ENCODE measurements around the gene ADARB2. TPM values are rescaled to one million over a fixed set of nuclear protein-coding genes. Genes with fewer than 3 reads are reported as not detected.
A peak's percentile ranks its signal among the peaks of the same experiment; 100 is the strongest.

The ADARB2 gene
- total and polyA plus RNA-seq, 10 of the 15 experiments (the other 5 are each of a cell fraction or from before 2014, with no cell fraction given) = 0.02 to 4.1 (median 0.76) TPM

DNA sequence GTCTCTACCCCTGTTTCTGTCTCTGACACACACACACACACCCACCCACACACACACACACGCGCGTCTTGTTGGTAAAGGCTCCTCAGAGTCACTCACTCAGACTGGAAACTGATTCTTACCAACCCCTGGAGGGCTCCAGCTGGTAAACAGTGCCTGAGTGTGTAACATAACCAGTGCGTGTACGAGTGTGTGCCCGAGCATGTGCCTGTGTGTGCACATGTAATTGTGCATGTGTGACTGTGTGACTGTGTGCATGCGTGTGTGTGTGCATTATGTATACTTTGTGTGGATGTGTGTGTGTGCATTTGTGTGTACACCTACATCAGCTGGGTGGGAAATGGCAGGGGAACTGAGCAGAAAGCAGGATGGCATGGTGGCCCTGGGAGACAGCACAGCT is 364.0 kb downstream of the ADARB2 start:
- FAIRE-seq (no peak), DNase-seq (ENCODE audit: low read depth, low spot score) (no peak), ATAC-seq (no peak)
- no peaks in the 10 kb centered on the region for H3K4me1 ChIP-seq (ENCODE audit: control insufficient read depth, insufficient read depth, low read length)
- WGBS (ENCODE audit: insufficient coverage, insufficient replicate concordance, low lambda C conversion rate, missing lambda C conversion rate) = 54% methylated on average over 7 of the region's 7 CpGs
- CTCF ChIA-PET = no interaction called here
- TF ChIP-seq RB1 (IDR thresholded peaks at IDR 0.05; ENCODE audit: borderline replicate concordance) (no peak), NFXL1 (IDR thresholded peaks at IDR 0.05; ENCODE audit: borderline replicate concordance) (no peak), GABPA (IDR thresholded peaks at IDR 0.05; ENCODE audit: low read depth) (no peak), PAX8 (IDR thresholded peaks at IDR 0.05) (no peak), MTA2 (IDR thresholded peaks at IDR 0.05; ENCODE audit: low read depth) (no peak), KDM1A (IDR thresholded peaks at IDR 0.05; ENCODE audit: borderline replicate concordance) (no peak), DPF2 (IDR thresholded peaks at IDR 0.05) (no peak), POLR2A (IDR thresholded peaks at IDR 0.05; ENCODE audit: low read depth, low read length) (no peak), EP300 (IDR thresholded peaks at IDR 0.05; ENCODE audit: borderline replicate concordance in 1 of 2, control insufficient read depth in 1 of 2, low read depth in 2 of 2, low read length in 2 of 2) (no peak), ZNF274 (IDR thresholded peaks at IDR 0.05; ENCODE audit: insufficient read depth, insufficient read length) (no peak)
- H3K36me3 ChIP-seq (ENCODE audit: control insufficient read depth in 2 of 2, insufficient read depth in 2 of 2, low read length in 1 of 2) = no peaks in the 10 kb centered on the region
- no peaks in the 10 kb centered on the region for H3K79me2 ChIP-seq (ENCODE audit: control insufficient read depth, insufficient read depth, low read length)
- no peak overlapping the region for H3K9ac ChIP-seq (ENCODE audit: control insufficient read depth, insufficient read depth, low read length)
- H3K27ac ChIP-seq (ENCODE audit: control insufficient read depth, insufficient read depth) = no peak overlapping the region
- SMC1A ChIA-PET (ENCODE audit: uncharacterized antibody, unreplicated experiment) = interaction anchor here (1.5 kb wide), 1 partner anchor 16 kb away, joined by 3 read pairs; no protein-coding TSS in a partner anchor
- H4K20me1 ChIP-seq (ENCODE audit: control insufficient read depth, insufficient read depth) = no peaks in the 10 kb centered on the region
- in situ Hi-C loops (cut with MboI) = no loop called here
- no peak overlapping the region for H3K4me2 ChIP-seq (ENCODE audit: control insufficient read depth, insufficient read depth)
- no peaks in the 10 kb centered on the region for H3K9me3 ChIP-seq (replicated peaks; ENCODE audit: control insufficient read depth, insufficient read depth, low read length)
- no peaks in the 10 kb centered on the region for H3K27me3 ChIP-seq (replicated peaks in 1 of 2; ENCODE audit: control insufficient read depth in 2 of 2, insufficient read depth in 2 of 2, low read length in 1 of 2)
- no peak overlapping the region for H2AFZ ChIP-seq (ENCODE audit: control insufficient read depth, low read depth, low read length)
- intact Hi-C loops (cut with micrococcal nuclease; ENCODE audit: unreplicated experiment) = no loop called here
- BruUV-seq (replicated peaks) = no TSS peak
- H3K4me3 ChIP-seq = no peak overlapping the region
- RAD21 ChIA-PET (ENCODE audit: unreplicated experiment) = no interaction called here
- POLR2A ChIA-PET = no interaction called here

DNA sequence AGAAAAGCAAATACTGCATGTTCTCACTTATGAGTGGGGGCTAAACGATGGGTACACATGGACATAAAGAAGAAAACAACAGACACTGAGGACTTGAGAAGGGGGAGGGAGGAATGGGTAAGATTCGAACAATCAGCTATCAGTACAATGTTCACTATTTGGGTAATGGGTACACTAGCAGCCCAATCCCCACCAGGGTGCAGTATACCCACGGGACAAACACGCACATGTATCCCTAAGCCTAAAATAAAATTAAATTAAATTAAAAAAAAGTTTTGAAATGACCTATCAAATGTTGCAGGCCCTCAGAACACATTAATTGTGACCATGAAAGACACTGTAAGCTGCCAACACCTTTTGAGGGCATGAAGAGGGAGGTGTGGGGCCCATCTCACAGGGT is 365.1 kb downstream of the ADARB2 start:
- no peak overlapping the region for H3K4me3 ChIP-seq
- H3K9ac ChIP-seq (ENCODE audit: control insufficient read depth, insufficient read depth, low read length) = no peak overlapping the region
- WGBS (ENCODE audit: insufficient coverage, insufficient replicate concordance, low lambda C conversion rate, missing lambda C conversion rate) = 0% methylated on average over 4 of the region's 4 CpGs
- ChIA-PET RAD21 (ENCODE audit: unreplicated experiment) (no interaction called here), SMC1A (ENCODE audit: uncharacterized antibody, unreplicated experiment) (interaction anchor here (1.5 kb wide), 1 partner anchor 17 kb away, joined by 3 read pairs; no protein-coding TSS in a partner anchor), POLR2A (no interaction called here), CTCF (interaction anchor here (0.5 to 1.1 kb wide), 2 partner anchors 13 to 197 kb away, joined by 3 read pairs; no protein-coding TSS in a partner anchor)
- no peak overlapping the region for H2AFZ ChIP-seq (ENCODE audit: control insufficient read depth, low read depth, low read length)
- H3K79me2 ChIP-seq (ENCODE audit: control insufficient read depth, insufficient read depth, low read length) = no peaks in the 10 kb centered on the region
- intact Hi-C loops (cut with micrococcal nuclease; ENCODE audit: unreplicated experiment) (no loop called here), in situ Hi-C loops (cut with MboI) (no loop called here)
- no TSS peak for BruUV-seq (replicated peaks)
- 0 out of 2 replicates have a peak, but pooled peaks have one; percentile 26 for TF ChIP-seq RAD21 (IDR thresholded peaks at IDR 0.05; ENCODE audit: insufficient read depth, low read depth, low read length)
- TF ChIP-seq, protein P1, sequence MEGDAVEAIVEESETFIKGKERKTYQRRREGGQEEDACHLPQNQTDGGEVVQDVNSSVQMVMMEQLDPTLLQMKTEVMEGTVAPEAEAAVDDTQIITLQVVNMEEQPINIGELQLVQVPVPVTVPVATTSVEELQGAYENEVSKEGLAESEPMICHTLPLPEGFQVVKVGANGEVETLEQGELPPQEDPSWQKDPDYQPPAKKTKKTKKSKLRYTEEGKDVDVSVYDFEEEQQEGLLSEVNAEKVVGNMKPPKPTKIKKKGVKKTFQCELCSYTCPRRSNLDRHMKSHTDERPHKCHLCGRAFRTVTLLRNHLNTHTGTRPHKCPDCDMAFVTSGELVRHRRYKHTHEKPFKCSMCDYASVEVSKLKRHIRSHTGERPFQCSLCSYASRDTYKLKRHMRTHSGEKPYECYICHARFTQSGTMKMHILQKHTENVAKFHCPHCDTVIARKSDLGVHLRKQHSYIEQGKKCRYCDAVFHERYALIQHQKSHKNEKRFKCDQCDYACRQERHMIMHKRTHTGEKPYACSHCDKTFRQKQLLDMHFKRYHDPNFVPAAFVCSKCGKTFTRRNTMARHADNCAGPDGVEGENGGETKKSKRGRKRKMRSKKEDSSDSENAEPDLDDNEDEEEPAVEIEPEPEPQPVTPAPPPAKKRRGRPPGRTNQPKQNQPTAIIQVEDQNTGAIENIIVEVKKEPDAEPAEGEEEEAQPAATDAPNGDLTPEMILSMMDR (IDR thresholded peaks at IDR 0.05 in 2 of 3, conservative IDR thresholded peaks at IDR 0.05 in 1 of 3; ENCODE audit: control insufficient read depth in 2 of 3, extremely low read depth in 1 of 3, insufficient read depth in 1 of 3, low read depth in 3 of 3, low read length in 3 of 3) = peak in 1 of 3 experiments; percentile 4; a peak in 1 of 6 replicates
- TF ChIP-seq, protein P2, sequence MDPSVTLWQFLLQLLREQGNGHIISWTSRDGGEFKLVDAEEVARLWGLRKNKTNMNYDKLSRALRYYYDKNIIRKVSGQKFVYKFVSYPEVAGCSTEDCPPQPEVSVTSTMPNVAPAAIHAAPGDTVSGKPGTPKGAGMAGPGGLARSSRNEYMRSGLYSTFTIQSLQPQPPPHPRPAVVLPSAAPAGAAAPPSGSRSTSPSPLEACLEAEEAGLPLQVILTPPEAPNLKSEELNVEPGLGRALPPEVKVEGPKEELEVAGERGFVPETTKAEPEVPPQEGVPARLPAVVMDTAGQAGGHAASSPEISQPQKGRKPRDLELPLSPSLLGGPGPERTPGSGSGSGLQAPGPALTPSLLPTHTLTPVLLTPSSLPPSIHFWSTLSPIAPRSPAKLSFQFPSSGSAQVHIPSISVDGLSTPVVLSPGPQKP (IDR thresholded peaks at IDR 0.05; ENCODE audit: low read depth, low read length) = no peak
- no peaks in the 10 kb centered on the region for H3K4me1 ChIP-seq (ENCODE audit: control insufficient read depth, insufficient read depth, low read length)
- no peak for DNase-seq (ENCODE audit: low read depth, low spot score)
- H3K36me3 ChIP-seq (ENCODE audit: control insufficient read depth in 2 of 2, insufficient read depth in 2 of 2, low read length in 1 of 2) = no peaks in the 10 kb centered on the region
- no peaks in the 10 kb centered on the region for H3K27me3 ChIP-seq (replicated peaks in 1 of 2; ENCODE audit: control insufficient read depth in 2 of 2, insufficient read depth in 2 of 2, low read length in 1 of 2)
- ATAC-seq = no peak
- H3K9me3 ChIP-seq (replicated peaks; ENCODE audit: control insufficient read depth, insufficient read depth, low read length) = no peaks in the 10 kb centered on the region
- no peak overlapping the region for H3K27ac ChIP-seq (ENCODE audit: control insufficient read depth, insufficient read depth)
- FAIRE-seq = no peak
- no peak overlapping the region for H3K4me2 ChIP-seq (ENCODE audit: control insufficient read depth, insufficient read depth)
- H4K20me1 ChIP-seq (ENCODE audit: control insufficient read depth, insufficient read depth) = no peaks in the 10 kb centered on the region

Measured in GM12878 (cell line).